OCI-LY1 (cell line): Measurements from ENCODE around the gene AASDH.

ENCODE experiments used
- H2AFZ ChIP-seq: fragments of 200-600 bp; sonication (generic), shearing (Covaris generic); 2 replicates; pipeline ENCODE4 v1.6.0; 2014; ENCODE audit warnings: antibody characterized with exemption, mild to moderate bottlenecking, low read length
- H3F3A ChIP-seq: fragments of 200-600 bp; sonication (generic), shearing (Covaris generic); 2 replicates; pipeline ENCODE4 v1.6.0; 2014; ENCODE audit warnings: mild to moderate bottlenecking, antibody characterized with exemption, low read length, moderate library complexity; ENCODE audit not compliant: insufficient read depth
- H3K27ac ChIP-seq: fragments of 200-600 bp; sonication (generic); 2 replicates; pipeline ENCODE4 v1.5.1; 2014; ENCODE audit warnings: low read length, mixed run types, mild to moderate bottlenecking, low read depth; ENCODE audit not compliant: poor library complexity, severe bottlenecking
- H3K27me3 ChIP-seq: fragments of 200-600 bp; sonication (generic); 2 replicates; pipeline ENCODE4 v1.6.0; 2014; ENCODE audit warnings: antibody characterized with exemption, mild to moderate bottlenecking, low read length, moderate library complexity; ENCODE audit not compliant: insufficient read depth
- H3K36me3 ChIP-seq: fragments of 200-600 bp; sonication (generic); 2 replicates; pipeline ENCODE4 v1.6.1; 2014; ENCODE audit warnings: mild to moderate bottlenecking, antibody characterized with exemption, low read length, moderate library complexity, mixed read lengths; ENCODE audit not compliant: insufficient read depth
- H3K4me1 ChIP-seq: fragments of 200-600 bp; sonication (generic); 2 replicates; pipeline ENCODE4 v1.5.1; 2014; ENCODE audit warnings: mild to moderate bottlenecking, low read length, moderate library complexity; ENCODE audit not compliant: insufficient read depth, severe bottlenecking
- H3K4me2 ChIP-seq: fragments of 200-600 bp; sonication (generic), shearing (Covaris generic); 2 replicates; pipeline ENCODE4 v1.6.1; 2014; ENCODE audit warnings: low read length
- H3K4me3 ChIP-seq: fragments of 200-600 bp; sonication (generic); 2 replicates; pipeline ENCODE4 v1.5.1; 2014; ENCODE audit warnings: low read length, low read depth, mild to moderate bottlenecking, mixed read lengths; ENCODE audit not compliant: poor library complexity, severe bottlenecking
- H3K79me2 ChIP-seq: fragments of 200-600 bp; shearing (Covaris generic); 2 replicates; pipeline ENCODE4 v1.6.1; 2016; ENCODE audit warnings: mixed run types, low read length, mixed read lengths; ENCODE audit not compliant: insufficient read depth
- H3K9ac ChIP-seq: fragments of 200-600 bp; sonication (generic), shearing (Covaris generic); 2 replicates; pipeline ENCODE4 v1.6.1; 2014; ENCODE audit warnings: mild to moderate bottlenecking, low read length, mixed read lengths
- H3K9me2 ChIP-seq: fragments of 200-600 bp; sonication (generic), shearing (Covaris generic); 2 replicates; pipeline ENCODE4 v1.6.1; 2014; ENCODE audit warnings: low read depth, mild to moderate bottlenecking, low read length, mixed read lengths
- H3K9me3 ChIP-seq: fragments of 200-600 bp; shearing (Covaris generic); 2 replicates; pipeline ENCODE4 v1.6.1; 2014; ENCODE audit warnings: low read length, mixed read lengths
- H4K20me1 ChIP-seq: fragments of 200-600 bp; sonication (generic), shearing (Covaris generic); 2 replicates; pipeline ENCODE4 v1.6.0; 2016; ENCODE audit warnings: mild to moderate bottlenecking, low read length; ENCODE audit not compliant: insufficient read depth
- EZH2 ChIP-seq: fragments of 200-600 bp; sonication (generic), shearing (Covaris generic); IDR thresholded peaks from 2 replicates; pipeline ENCODE4 v1.8.0; 2017; ENCODE audit warnings: borderline replicate concordance, mixed run types, mild to moderate bottlenecking, antibody characterized with exemption, low read length, moderate library complexity, mixed read lengths
- TF ChIP-seq, protein P1 (sequence below): fragments of 200-600 bp; sonication (generic), shearing (Covaris generic); IDR thresholded peaks from 2 replicates; pipeline ENCODE4 v1.5.1; 2017; ENCODE audit warnings: mild to moderate bottlenecking, antibody characterized with exemption, low read length, moderate library complexity, mixed read lengths

Gene AASDH

DNA sequence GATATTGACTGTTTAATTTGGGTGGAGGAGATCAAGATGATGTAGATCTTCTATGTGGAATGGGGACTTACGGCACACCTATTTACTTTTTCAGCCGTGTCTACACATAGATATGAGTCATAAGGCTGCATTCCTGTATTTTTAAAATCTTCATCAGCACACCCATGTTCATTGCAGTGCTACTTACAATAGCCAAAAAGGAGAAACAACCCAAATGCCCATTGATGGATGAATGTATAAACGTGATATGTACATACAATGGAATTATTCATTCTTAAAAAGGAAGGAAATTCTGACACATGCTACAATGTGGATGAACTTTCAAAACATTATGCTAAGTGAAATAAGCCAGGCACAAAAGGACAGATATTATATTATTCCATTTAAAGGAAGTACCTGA is 98.6 kb downstream of the AASDH start:
- Histone ChIP-seq H4K20me1 (no peaks in the 10 kb centered on the region), H3K4me1 (no peaks in the 10 kb centered on the region), H2AFZ (no peak overlapping the region), H3K9me3 (no peaks in the 10 kb centered on the region), H3K27ac (no peak overlapping the region), H3K9me2 (no peaks in the 10 kb centered on the region), H3K27me3 (no peaks in the 10 kb centered on the region), H3K79me2 (no peaks in the 10 kb centered on the region), H3K9ac (no peak overlapping the region), H3K36me3 (no peaks in the 10 kb centered on the region), H3K4me3 (no peak overlapping the region), H3F3A (no peaks in the 10 kb centered on the region), H3K4me2 (no peak overlapping the region)
- no peak for TF ChIP-seq EZH2
- TF ChIP-seq, protein P1, sequence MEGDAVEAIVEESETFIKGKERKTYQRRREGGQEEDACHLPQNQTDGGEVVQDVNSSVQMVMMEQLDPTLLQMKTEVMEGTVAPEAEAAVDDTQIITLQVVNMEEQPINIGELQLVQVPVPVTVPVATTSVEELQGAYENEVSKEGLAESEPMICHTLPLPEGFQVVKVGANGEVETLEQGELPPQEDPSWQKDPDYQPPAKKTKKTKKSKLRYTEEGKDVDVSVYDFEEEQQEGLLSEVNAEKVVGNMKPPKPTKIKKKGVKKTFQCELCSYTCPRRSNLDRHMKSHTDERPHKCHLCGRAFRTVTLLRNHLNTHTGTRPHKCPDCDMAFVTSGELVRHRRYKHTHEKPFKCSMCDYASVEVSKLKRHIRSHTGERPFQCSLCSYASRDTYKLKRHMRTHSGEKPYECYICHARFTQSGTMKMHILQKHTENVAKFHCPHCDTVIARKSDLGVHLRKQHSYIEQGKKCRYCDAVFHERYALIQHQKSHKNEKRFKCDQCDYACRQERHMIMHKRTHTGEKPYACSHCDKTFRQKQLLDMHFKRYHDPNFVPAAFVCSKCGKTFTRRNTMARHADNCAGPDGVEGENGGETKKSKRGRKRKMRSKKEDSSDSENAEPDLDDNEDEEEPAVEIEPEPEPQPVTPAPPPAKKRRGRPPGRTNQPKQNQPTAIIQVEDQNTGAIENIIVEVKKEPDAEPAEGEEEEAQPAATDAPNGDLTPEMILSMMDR = no peak
